GM19193 (cell line): ENCODE results near the gene ASS1.

Source experiments
- POLR2A ChIP-seq: IDR thresholded peaks from 4 replicates; pipeline ENCODE4 v1.6.1; 2011; ENCODE audit not compliant: insufficient read depth, insufficient read length; ENCODE audit errors: extremely low read depth

The ASS1 gene

DNA sequence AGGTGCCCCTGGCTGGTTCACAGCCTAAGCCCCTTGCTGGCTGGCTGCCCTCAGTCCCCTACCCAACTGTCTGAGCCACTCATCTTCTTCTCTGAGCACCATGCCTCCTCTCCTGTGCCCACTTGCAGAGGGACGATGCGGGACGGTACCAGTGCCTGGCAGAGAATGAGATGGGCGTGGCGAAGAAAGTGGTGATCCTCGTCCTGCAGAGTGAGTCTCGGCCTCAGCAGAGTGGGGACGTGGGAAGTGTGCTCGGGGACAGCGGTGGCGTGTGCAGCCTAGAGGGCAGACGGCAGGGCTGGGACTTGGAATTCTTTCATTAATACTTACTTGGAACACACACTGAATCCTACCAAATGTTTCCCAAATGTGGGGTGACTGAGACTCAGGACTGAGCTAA, 34.3 kb upstream of the ASS1 start:
- no peak for TF ChIP-seq POLR2A

DNA sequence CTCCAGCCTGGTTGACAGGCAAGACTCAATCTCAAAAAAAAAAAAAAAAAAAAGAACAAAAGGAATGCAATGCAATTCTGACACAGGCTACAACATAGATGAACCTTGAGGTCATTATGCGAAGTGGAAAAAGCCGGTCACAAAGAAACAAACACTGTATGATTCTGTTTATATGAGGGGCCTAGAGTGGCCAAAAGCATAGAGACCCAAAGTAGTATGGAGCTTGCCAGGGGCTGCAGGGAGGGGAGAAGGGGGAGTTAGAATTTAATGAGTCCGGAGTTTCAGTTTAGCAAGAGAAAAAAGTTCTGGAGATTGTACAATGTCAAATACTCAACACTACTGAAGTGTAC, 33.2 kb upstream of the ASS1 start:
- no peak for TF ChIP-seq POLR2A

DNA sequence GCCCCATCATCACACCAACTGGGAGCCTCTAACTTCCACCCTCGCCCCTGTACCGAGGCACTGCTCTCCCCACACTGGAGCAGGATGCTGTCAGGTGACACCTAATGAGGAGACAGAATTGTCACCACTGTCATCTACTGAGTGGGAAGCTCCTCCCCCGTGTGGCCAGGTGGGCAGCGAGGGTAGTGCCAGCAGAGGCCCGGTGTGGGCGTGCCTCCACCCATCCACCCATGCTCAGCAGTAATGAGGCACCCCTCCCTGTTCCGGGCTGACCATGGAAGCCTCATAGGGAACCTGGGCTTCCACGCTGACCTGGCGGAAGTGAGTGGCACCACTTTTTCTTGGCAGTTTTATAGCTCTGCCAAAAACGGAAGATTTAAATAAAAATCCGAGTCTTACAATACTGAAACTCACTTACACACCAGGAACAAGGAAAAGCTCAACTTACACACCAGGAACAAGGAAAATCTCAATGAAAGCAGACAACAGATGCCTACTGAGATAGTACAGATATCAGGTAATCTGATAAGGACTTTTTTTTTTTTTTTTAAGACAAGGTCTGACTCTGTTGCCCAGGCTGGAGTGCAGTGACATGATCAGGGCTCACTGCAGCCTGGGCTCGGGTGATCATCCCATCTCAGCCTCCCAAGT, 30.6 kb upstream of the ASS1 start:
- TF ChIP-seq POLR2A, result no peak

DNA sequence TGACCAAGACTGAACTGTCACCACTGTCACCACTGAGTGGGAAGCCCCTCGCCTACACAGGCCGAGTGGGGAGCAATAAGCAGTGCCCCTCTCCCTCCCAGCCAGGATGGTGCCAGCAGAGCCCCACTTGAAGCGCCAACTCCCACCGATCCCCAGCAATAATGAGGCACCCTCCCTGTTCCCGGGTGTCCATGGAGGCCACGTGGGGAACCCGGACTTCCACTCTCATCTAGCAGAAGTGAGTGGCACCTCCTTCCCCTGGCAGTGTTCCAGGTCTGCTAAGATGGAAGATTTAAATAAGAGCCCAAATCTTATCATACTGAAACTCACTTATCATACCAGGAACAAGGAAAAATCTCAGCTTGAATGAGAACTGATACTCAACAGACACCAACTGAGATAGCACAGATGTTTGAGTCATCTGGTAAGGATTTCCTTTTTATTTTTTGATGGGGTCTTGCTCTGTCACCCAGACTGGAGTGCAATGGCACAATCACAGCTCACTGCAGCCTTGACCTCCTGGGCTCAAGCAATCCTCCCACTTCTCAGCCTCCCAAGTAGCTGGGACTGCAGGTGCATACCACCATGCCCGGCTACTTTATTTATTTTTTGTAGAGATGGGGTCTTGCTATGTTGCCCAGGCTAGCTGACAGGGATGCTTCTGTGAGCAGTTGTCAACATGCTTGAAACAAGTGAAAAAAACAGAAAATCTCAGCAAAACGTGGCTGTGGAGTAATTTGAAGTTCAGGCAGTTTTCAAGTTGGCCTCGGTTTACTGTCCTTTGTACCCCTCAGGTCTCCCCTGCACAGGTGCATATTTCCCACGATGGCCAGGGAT, 29.6 kb upstream of the ASS1 start:
- TF ChIP-seq POLR2A, result no peak

DNA sequence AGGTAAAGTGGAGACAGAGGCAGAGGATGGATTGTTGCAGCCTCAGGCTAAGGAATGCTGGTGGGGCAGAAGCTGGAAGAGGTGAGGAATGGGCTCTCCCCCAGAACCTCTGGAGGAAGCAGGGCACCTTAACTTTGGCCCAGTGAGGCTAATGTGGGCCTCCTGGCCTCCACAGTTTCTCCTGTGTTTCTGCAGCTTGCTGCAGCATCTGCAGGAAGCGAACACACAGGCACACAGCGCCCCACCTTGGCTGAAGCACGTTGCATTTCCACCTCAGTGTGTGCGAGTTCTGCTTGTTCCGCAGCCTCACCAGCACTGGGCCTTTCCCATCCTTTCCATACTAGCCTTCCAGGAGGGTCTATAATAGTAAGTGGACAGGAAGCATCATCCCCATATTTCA, 27.2 kb upstream of the ASS1 start:
- TF ChIP-seq POLR2A, result no peak

DNA sequence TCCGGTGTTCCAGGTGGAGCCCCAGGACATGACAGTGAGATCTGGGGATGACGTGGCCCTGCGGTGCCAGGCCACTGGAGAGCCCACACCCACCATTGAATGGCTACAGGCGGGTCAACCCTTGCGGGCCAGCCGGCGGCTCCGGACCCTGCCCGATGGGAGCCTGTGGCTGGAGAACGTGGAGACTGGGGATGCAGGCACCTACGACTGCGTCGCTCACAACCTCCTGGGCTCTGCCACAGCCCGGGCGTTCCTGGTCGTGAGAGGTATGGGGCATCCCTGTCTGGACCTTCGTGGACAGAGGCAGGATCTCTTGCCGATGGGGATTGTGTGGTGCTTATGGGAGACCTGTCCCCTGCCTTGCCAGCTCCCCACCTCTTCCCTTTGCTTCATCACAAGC, 26.0 kb upstream of the ASS1 start:
- TF ChIP-seq POLR2A, result no peak

DNA sequence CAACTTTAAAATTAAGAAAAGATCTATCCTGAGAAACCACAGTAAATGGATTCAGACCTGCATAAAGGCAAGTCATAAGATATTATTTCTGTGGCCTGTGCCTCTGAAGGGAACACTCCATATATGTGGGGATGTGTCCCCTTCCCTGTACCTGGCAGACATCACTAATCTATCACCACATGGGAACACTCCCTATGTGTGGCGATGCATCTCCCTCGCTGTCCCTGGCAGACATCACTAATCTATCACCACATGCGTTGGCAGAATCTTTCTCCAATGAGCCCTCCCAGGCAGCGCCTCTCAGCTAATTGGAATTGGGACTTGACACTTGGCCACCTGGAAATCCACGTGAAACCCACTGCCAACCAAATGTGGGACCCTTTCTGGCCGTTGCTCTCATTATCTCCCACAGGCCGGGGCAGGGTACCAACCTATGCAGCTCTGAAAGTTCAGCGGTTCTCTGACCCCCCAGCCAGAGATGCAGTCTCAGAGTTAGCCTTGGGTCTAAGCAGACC, 25.2 kb upstream of the ASS1 start:
- no peak for TF ChIP-seq POLR2A

DNA sequence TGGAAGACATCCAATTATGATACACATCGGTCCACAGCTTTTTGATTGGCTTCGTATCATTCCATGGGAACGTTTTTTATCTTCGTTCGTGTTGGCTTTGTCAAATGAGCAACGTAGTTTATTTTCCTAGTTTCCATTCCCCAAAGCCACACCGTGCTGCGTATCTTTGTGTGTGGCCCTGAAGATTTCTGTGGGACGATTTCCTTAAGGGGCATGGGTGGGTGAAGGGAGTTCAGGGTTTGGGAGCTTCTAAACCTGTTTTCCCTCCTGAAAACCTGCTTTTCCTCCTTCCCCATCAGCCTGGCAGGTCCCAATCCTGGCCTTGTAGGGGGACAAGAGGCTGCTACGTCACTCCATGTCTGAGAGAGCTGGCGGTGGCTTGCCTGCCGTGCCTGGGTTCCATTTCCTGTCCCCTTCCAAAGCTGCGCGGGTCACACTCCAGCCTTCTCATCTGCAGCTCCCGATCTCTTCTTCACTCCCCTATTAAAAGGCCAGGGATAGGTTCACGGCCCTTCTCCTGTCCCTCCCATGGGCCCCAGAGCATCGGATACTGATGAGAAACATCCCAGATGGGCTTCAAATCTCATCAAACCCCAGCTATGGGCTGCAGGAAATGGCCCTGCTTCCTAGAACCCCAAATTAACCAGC, 23.5 kb upstream of the ASS1 start:
- no peak for TF ChIP-seq POLR2A

DNA sequence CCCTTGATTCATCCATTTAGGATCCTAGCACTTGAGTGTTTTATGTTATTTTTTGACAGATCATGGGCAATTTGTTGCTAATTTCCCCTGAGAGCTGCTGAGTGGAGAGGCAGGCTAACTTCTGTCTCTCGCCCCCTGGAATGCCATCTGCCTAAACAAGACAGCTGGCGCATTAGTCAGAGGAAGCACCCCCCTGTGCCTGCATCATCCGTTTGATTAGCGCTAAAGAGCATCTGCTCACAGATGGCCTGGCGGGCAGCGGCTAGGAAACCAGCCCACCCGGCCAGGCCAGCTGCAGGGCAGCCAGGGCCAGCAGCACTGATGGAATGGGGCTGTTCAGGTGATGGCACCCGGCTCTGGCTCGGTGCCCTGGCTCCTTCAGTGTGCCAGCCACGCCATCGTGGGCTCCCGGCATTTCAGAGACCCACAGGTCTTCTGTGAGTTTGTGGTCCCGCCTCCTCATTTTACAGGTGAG, 22.9 kb upstream of the ASS1 start:
- TF ChIP-seq POLR2A, result no peak

DNA sequence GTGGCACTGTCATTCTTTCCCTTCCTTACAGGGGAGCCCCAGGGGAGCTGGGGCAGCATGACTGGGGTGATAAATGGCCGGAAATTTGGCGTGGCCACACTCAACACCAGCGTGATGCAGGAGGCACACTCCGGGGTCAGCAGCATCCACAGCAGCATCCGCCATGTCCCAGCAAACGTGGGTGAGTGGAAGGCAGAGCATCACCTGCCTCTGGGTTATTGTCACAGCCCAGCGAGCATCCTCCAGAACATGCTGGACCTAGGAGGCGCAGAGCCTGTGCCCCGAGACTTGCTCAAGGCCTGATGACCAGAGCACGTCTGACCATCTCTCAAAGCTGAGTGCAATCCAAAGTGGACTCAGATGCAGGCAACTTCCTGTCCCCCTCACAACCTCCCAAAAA, 22.2 kb upstream of the ASS1 start:
- no peak for TF ChIP-seq POLR2A

DNA sequence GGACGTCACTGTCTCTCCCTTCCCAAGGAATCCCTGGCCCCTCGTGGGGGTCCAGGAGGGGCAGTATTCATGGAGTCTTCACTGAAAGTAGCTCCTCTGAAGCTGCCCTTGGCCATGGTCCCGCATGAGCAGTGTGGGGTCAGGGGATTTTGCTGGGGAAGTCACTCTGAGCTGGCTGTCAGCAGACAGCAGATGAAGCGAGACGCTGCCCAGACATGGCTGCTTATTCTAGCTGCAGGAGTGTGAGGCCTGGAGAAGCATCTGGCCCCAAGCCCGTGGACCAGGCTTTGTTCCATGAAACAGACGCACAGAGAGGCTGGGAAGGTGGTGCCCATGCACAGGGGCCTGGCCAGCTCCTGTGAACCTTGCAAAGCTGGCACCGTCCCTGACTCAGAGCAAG, 21.5 kb upstream of the ASS1 start:
- no peak for TF ChIP-seq POLR2A

DNA sequence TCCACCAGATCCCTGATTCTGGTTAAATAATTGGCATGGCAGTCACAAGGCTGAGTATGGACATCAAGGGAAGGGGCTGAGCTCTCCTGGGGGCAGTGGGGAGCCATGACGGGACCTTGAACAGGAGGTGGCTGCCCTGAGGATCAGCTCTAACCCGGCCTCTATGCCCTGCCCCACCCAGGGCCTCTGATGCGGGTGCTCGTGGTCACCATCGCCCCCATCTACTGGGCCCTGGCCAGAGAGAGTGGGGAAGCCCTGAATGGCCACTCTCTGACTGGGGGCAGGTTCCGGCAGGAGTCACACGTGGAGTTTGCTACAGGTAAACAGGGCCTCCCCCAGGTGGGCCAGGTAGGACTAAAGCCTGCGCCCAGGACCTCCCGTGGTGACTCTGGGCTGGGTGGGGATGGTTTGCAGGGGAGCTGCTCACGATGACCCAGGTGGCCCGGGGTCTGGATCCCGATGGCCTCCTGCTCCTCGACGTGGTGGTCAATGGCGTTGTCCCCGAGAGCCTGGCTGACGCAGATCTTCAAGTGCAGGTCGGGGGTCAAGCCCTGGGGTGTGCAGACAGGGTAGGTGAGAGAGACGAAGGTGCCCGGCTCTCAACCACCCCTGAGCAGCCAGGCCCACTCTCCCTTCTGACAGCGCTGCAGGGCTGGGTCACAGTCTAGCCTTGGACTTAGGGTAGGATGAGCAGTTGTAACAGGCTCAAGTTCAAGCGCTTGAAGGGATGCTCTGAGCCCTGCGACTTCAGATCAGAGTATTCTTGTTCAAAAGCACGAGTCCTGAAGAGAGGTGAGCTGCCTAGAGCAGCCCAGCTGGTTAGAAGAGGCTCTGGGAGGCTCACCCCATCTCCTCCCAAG, 19.9 kb upstream of the ASS1 start:
- TF ChIP-seq POLR2A, result no peak

DNA sequence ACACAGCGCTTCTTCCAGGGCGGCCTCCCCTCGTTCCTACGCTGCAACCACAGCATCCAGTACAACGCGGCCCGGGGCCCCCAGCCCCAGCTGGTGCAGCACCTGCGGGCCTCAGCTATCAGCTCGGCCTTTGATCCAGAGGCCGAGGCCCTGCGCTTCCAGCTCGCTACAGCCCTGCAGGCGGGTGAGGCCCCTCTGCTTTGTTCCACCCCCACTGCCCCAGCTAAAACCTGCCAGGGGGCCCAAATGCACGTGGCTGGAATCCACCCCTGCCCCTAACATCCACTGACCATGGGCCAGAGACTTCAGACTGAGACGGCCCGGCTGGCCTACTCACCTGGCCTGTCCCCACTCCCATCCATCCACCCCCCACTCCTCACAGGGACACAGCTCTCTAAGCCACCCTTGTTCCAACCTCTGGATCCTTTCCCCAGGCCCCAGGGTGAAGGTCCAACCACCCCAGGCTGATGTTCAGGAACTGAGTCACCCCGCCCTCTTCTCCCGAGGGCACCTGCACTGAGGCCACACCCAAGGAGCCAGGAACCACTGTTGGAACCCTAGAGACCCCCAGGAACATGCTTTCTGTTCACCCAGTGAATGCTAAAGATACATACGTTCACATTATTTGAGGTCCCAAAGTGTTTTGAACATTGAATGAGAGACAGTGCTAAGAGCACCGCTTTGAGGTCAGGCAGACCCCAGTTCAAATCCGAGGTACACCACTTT, 18.9 kb upstream of the ASS1 start:
- TF ChIP-seq POLR2A, result no peak

DNA sequence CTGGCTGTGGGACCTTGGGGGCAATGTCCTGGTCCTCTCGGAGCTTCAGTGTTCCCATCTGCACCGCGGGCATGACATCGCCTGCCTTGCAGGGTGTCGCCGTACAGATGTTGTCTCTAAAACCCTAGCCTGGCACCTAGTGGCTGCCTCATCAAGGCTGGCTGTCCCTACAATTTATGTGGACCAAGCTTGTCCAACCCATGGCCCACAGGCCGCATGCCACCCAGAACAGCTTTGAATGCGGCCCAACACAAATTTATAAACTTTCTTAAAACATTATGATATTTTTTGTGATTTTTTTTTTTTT, 18.3 kb upstream of the ASS1 start:
- TF ChIP-seq POLR2A, result no peak
